Liver (tissue), 9 donors: ENCODE results near the gene PC. TPM values are rescaled to one million over a fixed set of nuclear protein-coding genes. Genes with fewer than 3 reads are reported as not detected.
"Not testable (repeated sequence)": the region's sequence is repeated elsewhere in the genome, so short reads cannot be mapped to it uniquely, and the experiment has no call there.

Experiments used
- DNase-seq: peaks from one replicate; pipeline ENCODE4 v3.0.0-alpha.2; 2017; ENCODE audit warnings: low spot score
- H3K27ac ChIP-seq, 2 donors: one replicate each; pipeline ENCODE4 v1.7.0; 2013; ENCODE audit warnings: inconsistent platforms in 2 of 2, low read length in 2 of 2, control low read depth in 1 of 2, low read depth in 1 of 2, mild to moderate bottlenecking in 1 of 2
- H3K27me3 ChIP-seq, 4 donors: one replicate each; pipeline versions ENCODE4 v1.6.1 to v1.7.0; 2013; ENCODE audit warnings: low read length in 3 of 4, inconsistent platforms in 1 of 4, mild to moderate bottlenecking in 1 of 4, moderate library complexity in 1 of 4; ENCODE audit not compliant: control insufficient read depth in 4 of 4, insufficient read depth in 4 of 4
- H3K36me3 ChIP-seq, 4 donors: one replicate each; pipeline versions ENCODE4 v1.6.1 to v1.7.0; 2013; ENCODE audit warnings: low read length in 3 of 4, mild to moderate bottlenecking in 3 of 4, low read depth in 1 of 4, moderate library complexity in 1 of 4; ENCODE audit not compliant: control insufficient read depth in 4 of 4, insufficient read depth in 3 of 4
- H3K4me1 ChIP-seq, 4 donors: one replicate each; pipeline versions ENCODE4 v1.6.1 to v1.7.0; 2013; ENCODE audit warnings: low read length in 3 of 4, mild to moderate bottlenecking in 3 of 4, moderate library complexity in 1 of 4; ENCODE audit not compliant: control insufficient read depth in 4 of 4, insufficient read depth in 4 of 4
- H3K4me3 ChIP-seq, 3 donors: one replicate each; pipeline versions ENCODE4 v1.6.1 to v1.7.0; 2013; ENCODE audit warnings: low read length in 3 of 3, control low read depth in 1 of 3, low read depth in 1 of 3, mild to moderate bottlenecking in 1 of 3
- H3K9ac ChIP-seq, 2 donors: one replicate each; pipeline ENCODE4 v1.7.0; 2013; ENCODE audit warnings: low read length in 2 of 2, mild to moderate bottlenecking in 2 of 2, moderate library complexity in 2 of 2, control low read depth in 1 of 2, low read depth in 1 of 2
- H3K9me3 ChIP-seq, 4 donors: one replicate each; pipeline versions ENCODE4 v1.6.1 to v1.7.0; 2013; ENCODE audit warnings: low read length in 3 of 4; ENCODE audit not compliant: control insufficient read depth in 4 of 4
- EGR1 ChIP-seq, 2 donors: IDR thresholded peaks; 2 replicates each; pipeline ENCODE4 v1.6.1; 2016 to 2018; ENCODE audit warnings: antibody characterized with exemption in 2 of 2, low read depth in 2 of 2
- FOXA1 ChIP-seq: IDR thresholded peaks from 2 replicates; pipeline ENCODE4 v1.6.1; 2016; ENCODE audit warnings: antibody characterized with exemption
- HNF4A ChIP-seq, 2 donors: conservative IDR thresholded peaks; 2 replicates each; pipeline ENCODE4 v1.6.1; 2016; ENCODE audit warnings: antibody characterized with exemption in 2 of 2, mild to moderate bottlenecking in 2 of 2
- JUND ChIP-seq, 2 donors: IDR thresholded peaks; 2 replicates each; pipeline ENCODE4 v1.6.1; 2016; ENCODE audit warnings: antibody characterized with exemption in 2 of 2
- NR2F2 ChIP-seq: IDR thresholded peaks from 2 replicates; pipeline ENCODE4 v1.6.1; 2016; ENCODE audit warnings: antibody characterized with exemption
- RAD21 ChIP-seq, 2 donors: IDR thresholded peaks; 2 replicates each; pipeline ENCODE4 v1.6.1; 2016; ENCODE audit warnings: antibody characterized with exemption in 2 of 2, mild to moderate bottlenecking in 2 of 2
- RXRA ChIP-seq, 2 donors: IDR thresholded peaks; 2 replicates each; pipeline ENCODE4 v1.6.1; 2017 to 2018; ENCODE audit warnings: antibody characterized with exemption in 2 of 2, mild to moderate bottlenecking in 1 of 2
- SP1 ChIP-seq: IDR thresholded peaks from 2 replicates; pipeline ENCODE4 v1.6.1; 2018; ENCODE audit warnings: antibody characterized with exemption, mild to moderate bottlenecking
- YY1 ChIP-seq: IDR thresholded peaks from 2 replicates; pipeline ENCODE4 v1.6.1; 2016; ENCODE audit warnings: antibody characterized with exemption, mild to moderate bottlenecking
- WGBS: extraction: QIAGEN DNeasy Blood & Tissue Kit; methylation state at CpG from one replicate; pipeline ENCODE4 v1.1.7; 2013; 5-methylcytosine and 5-hydroxymethylcytosine counted together
- polyA plus RNA-seq, 2 donors: library from polyadenylated mRNA; stranded (reverse) in 1 of 2; unstranded in 1 of 2; fragments of 200-250 nt in 1 of 2; fragments of >200 nt in 1 of 2; fragmentation: Nextera tagmentation in 1 of 2; extraction: Ambion mirVana in 1 of 2; gene quantifications; one replicate each; pipeline versions ENCODE4 v1.2.1 to v1.2.3, GENCODE V29; 2013 to 2015
- total RNA-seq, 2 donors: library from RNA; depleted of rRNA; stranded (reverse); fragments of >200 nt; gene quantifications; one replicate each; pipeline ENCODE4 v1.2.3, GENCODE V29; 2014
- TF ChIP-seq, protein P1 (sequence below): fragments of 150-350 bp; IDR thresholded peaks from 2 replicates; pipeline ENCODE4 v1.5.1; 2017; ENCODE audit warnings: improper control_type of control experiment, low read depth, low read length; ENCODE audit not compliant: missing input control
- TF ChIP-seq, protein P2 (sequence below): IDR thresholded peaks from 2 replicates; pipeline ENCODE4 v1.6.1; 2016; ENCODE audit warnings: antibody characterized with exemption
- TF ChIP-seq, protein P3 (sequence below): IDR thresholded peaks from 2 replicates; pipeline ENCODE4 v1.6.1; 2016; ENCODE audit warnings: antibody characterized with exemption, mild to moderate bottlenecking
- TF ChIP-seq, protein P4 (sequence below): IDR thresholded peaks from 2 replicates; pipeline ENCODE4 v1.6.1; 2016; ENCODE audit warnings: antibody characterized with exemption
- donor health status: healthy.
- donor health status: healthy.
- donor health status: healthy.
- donor health status: healthy.
- donor health status: healthy.

The PC gene
- total and polyA plus RNA-seq, 4 donors: 144 to 583 (median 296) TPM

DNA sequence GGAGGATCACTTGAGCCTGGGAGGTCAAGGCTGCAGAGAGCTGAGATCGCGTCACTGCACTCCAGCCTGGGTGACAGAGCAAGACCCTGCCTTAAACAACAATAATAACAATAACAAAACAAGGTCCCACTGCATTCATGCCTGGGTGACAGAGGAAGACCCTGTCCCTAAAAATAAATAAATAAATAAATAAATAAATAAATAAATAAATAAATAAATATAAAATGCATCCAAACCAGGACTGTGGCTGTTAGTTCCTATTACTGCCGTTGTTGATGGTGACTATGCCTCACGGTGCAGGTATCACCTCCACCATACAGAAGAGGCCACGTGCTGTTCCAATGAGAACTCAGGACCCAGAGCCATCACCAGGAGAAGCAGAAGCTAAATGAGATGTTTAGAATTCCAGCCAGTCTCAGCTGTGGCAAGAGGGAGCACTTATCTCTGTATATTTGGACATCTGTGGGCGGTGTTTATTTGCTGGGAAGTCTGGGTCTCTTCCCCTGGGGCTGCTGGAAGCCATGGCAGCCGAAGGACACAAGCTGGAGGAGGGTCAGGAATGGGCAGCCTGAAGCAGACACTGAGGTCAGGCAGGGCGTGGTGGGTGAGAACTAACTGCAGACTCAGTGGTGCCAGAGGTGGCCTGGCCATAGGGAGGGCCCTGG is 38.6 kb upstream of the PC start:
- Histone ChIP-seq H3K9me3 (no peaks in the 10 kb centered on the region), H3K4me1 (peaks cover 0 to 9% (median 4%) of the 10 kb centered on the region in 4 donors), H3K9ac (no peak overlapping the region), H3K27me3 (no peaks in the 10 kb centered on the region), H3K36me3 (no peaks in the 10 kb centered on the region), H3K4me3 (no peak overlapping the region), H3K27ac (no peak overlapping the region)
- DNase-seq: no peak
- no peak for TF ChIP-seq HNF4A (conservative IDR thresholded peaks at IDR 0.05)
- WGBS: 71% methylated on average over 8 of the region's 8 CpGs

DNA sequence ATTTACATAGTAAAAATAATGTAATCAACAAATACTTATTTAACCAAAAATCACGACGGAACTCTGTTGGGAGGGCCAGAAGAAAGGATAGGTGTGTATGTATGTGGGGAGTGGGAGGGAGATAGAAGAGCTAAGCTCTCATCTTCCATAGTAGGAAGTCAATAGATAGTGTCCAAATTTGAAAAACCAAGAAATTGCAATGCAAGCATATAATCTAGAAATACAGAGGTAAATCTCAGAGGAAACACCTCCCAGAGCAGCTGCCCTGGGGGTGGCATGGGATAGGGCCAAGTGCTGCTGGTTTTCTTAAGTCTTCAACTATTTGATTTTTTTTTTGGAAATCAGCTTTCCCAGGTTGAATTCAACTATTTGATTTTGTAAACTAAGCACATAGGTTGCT is 33.9 kb upstream of the PC start:
- H3K27ac ChIP-seq: no peak overlapping the region
- H3K4me3 ChIP-seq: no peak overlapping the region
- TF ChIP-seq, protein P1, sequence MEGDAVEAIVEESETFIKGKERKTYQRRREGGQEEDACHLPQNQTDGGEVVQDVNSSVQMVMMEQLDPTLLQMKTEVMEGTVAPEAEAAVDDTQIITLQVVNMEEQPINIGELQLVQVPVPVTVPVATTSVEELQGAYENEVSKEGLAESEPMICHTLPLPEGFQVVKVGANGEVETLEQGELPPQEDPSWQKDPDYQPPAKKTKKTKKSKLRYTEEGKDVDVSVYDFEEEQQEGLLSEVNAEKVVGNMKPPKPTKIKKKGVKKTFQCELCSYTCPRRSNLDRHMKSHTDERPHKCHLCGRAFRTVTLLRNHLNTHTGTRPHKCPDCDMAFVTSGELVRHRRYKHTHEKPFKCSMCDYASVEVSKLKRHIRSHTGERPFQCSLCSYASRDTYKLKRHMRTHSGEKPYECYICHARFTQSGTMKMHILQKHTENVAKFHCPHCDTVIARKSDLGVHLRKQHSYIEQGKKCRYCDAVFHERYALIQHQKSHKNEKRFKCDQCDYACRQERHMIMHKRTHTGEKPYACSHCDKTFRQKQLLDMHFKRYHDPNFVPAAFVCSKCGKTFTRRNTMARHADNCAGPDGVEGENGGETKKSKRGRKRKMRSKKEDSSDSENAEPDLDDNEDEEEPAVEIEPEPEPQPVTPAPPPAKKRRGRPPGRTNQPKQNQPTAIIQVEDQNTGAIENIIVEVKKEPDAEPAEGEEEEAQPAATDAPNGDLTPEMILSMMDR: no peak
- no peaks in the 10 kb centered on the region for H3K9me3 ChIP-seq
- no peak overlapping the region for H3K9ac ChIP-seq
- no peaks in the 10 kb centered on the region for H3K36me3 ChIP-seq
- no peaks in the 10 kb centered on the region for H3K27me3 ChIP-seq
- WGBS: 81% methylated on average over 2 of the region's 2 CpGs
- H3K4me1 ChIP-seq: peaks cover 2 to 11% (median 7%) of the 10 kb centered on the region in 4 donors
- DNase-seq: no peak

DNA sequence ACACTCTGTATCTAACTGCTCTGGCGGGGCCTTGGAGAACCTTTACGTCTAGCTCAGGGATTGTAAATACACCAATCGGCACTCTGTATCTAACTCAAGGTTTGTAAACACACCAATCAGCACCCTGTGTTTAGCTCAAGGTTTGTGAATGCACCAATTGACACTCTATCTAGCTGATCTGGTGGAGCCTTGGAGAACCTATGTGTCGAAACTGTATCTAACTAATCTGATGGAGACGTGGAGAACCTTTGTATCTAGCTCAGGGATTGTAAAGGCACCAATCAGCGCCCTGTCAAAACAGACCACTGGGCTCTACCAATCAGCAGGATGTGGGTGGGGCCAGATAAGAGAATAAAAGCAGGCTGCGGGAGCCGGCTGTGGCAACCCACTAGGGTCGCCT is 31.2 kb upstream of the PC start:
- H3K9me3 ChIP-seq, H3K36me3 ChIP-seq, H3K9ac ChIP-seq, H3K4me3 ChIP-seq, DNase-seq, H3K27ac ChIP-seq, H3K27me3 ChIP-seq: not testable (repeated sequence)
- WGBS: 79% methylated on average over 9 of the region's 9 CpGs
- H3K4me1 ChIP-seq: peaks cover 5 to 33% (median 25%) of the 10 kb centered on the region in 4 donors

DNA sequence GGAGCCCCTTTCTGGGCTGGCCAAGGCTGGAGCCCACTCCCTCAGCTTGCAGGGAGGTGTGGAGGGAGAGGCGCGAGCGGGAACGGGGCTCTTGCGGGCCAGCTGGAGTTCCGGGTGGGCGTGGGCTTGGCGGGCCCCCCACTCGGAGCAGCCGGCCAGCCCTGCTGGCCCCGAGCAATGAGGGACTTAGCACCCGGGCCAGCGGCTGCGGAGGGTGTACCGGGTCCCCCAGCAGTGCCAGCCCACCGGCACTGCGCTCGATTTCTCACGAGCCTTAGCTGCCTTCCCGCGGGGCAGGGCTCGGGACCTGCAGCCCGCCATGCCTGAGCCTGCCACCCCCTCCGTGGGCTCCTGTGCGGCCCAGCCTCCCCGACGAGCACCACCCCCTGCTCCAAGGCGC is 30.6 kb upstream of the PC start:
- H3K4me3 ChIP-seq, H3K9ac ChIP-seq, H3K36me3 ChIP-seq, H3K27ac ChIP-seq, H3K27me3 ChIP-seq, H3K9me3 ChIP-seq, DNase-seq: not testable (repeated sequence)
- peaks cover 5 to 35% (median 27%) of the 10 kb centered on the region in 4 donors for H3K4me1 ChIP-seq
- WGBS: 96% methylated on average over 28 of the region's 28 CpGs

DNA sequence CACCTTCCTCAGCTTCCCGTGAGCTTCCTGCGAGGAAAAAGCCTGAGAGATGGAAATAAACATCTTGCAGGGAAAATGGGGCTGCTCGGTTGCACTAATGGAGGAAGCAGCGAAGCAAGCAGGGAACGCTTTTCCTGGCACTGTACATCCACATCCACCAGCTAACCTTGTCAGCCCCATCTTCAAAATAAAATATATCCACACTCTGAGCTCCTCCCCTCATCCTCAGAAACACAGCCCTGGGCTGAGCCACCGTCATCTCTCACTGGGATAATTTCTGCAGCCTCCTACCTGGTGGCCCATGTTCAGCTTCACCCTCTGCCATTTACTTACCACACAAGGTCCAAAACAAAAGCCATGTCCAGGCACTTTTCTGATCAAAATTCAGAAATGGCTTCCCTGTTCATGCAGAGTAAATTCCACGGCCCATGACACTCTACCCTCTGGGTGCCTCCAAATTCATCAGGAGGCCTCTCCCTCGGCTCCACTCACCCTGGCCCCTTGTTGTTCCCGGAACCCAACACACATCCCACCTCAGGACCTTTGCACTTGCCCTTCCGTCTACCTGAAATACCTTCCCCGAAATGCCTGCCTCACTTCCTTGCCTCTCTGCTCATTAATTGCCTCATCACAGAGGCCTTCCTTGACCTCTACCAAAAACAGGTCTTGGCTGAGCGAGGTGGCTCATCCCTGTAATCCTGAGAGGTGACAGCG is 29.9 kb upstream of the PC start:
- WGBS: 90% methylated on average over 13 of the region's 13 CpGs
- H3K27me3 ChIP-seq: no peaks in the 10 kb centered on the region
- no peak for DNase-seq
- no peak overlapping the region for H3K27ac ChIP-seq
- no peak overlapping the region for H3K9ac ChIP-seq
- H3K4me3 ChIP-seq: no peak overlapping the region
- no peaks in the 10 kb centered on the region for H3K9me3 ChIP-seq
- H3K36me3 ChIP-seq: no peaks in the 10 kb centered on the region
- H3K4me1 ChIP-seq: peaks cover 5 to 41% (median 27%) of the 10 kb centered on the region in 4 donors
- TF ChIP-seq, protein P2, sequence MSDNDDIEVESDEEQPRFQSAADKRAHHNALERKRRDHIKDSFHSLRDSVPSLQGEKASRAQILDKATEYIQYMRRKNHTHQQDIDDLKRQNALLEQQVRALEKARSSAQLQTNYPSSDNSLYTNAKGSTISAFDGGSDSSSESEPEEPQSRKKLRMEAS: no peak
- TF ChIP-seq YY1: no peak
- no peak for TF ChIP-seq NR2F2
- TF ChIP-seq FOXA1: no peak
- no peak for TF ChIP-seq EGR1 (IDR thresholded peaks at IDR 0.05; ENCODE audit: low read depth in 2 of 2)
- no peak for TF ChIP-seq RAD21 (IDR thresholded peaks at IDR 0.05)
- TF ChIP-seq RXRA (IDR thresholded peaks at IDR 0.05): no peak
- TF ChIP-seq JUND (IDR thresholded peaks at IDR 0.05): no peak
- no peak for TF ChIP-seq SP1
- TF ChIP-seq, protein P3, sequence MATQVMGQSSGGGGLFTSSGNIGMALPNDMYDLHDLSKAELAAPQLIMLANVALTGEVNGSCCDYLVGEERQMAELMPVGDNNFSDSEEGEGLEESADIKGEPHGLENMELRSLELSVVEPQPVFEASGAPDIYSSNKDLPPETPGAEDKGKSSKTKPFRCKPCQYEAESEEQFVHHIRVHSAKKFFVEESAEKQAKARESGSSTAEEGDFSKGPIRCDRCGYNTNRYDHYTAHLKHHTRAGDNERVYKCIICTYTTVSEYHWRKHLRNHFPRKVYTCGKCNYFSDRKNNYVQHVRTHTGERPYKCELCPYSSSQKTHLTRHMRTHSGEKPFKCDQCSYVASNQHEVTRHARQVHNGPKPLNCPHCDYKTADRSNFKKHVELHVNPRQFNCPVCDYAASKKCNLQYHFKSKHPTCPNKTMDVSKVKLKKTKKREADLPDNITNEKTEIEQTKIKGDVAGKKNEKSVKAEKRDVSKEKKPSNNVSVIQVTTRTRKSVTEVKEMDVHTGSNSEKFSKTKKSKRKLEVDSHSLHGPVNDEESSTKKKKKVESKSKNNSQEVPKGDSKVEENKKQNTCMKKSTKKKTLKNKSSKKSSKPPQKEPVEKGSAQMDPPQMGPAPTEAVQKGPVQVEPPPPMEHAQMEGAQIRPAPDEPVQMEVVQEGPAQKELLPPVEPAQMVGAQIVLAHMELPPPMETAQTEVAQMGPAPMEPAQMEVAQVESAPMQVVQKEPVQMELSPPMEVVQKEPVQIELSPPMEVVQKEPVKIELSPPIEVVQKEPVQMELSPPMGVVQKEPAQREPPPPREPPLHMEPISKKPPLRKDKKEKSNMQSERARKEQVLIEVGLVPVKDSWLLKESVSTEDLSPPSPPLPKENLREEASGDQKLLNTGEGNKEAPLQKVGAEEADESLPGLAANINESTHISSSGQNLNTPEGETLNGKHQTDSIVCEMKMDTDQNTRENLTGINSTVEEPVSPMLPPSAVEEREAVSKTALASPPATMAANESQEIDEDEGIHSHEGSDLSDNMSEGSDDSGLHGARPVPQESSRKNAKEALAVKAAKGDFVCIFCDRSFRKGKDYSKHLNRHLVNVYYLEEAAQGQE: no peak
- TF ChIP-seq, protein P4, sequence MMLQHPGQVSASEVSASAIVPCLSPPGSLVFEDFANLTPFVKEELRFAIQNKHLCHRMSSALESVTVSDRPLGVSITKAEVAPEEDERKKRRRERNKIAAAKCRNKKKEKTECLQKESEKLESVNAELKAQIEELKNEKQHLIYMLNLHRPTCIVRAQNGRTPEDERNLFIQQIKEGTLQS: no peak
